ENCODE measurements around the gene FOXO3.

GRCh38 chr6:108566406-108566805 is 5.7 kb downstream of the FOXO3 start:
- TF ChIP-seq, protein P1, sequence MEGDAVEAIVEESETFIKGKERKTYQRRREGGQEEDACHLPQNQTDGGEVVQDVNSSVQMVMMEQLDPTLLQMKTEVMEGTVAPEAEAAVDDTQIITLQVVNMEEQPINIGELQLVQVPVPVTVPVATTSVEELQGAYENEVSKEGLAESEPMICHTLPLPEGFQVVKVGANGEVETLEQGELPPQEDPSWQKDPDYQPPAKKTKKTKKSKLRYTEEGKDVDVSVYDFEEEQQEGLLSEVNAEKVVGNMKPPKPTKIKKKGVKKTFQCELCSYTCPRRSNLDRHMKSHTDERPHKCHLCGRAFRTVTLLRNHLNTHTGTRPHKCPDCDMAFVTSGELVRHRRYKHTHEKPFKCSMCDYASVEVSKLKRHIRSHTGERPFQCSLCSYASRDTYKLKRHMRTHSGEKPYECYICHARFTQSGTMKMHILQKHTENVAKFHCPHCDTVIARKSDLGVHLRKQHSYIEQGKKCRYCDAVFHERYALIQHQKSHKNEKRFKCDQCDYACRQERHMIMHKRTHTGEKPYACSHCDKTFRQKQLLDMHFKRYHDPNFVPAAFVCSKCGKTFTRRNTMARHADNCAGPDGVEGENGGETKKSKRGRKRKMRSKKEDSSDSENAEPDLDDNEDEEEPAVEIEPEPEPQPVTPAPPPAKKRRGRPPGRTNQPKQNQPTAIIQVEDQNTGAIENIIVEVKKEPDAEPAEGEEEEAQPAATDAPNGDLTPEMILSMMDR (IDR thresholded peaks at IDR 0.05 in 4 of 5, conservative IDR thresholded peaks at IDR 0.05 in 1 of 5) = no peak
- no peak for TF ChIP-seq POLR2A (IDR thresholded peaks at IDR 0.05)

Data from gastrocnemius medialis (tissue), 4 donors.